HG02571 (cell line): ENCODE data around the gene CERS3.
"Not testable (repeated sequence)": the region's sequence is repeated elsewhere in the genome, so short reads cannot be mapped to it uniquely, and the experiment has no call there.

Source experiments
- ATAC-seq: cut with Tn5 transposase; IDR thresholded peaks from one replicate; pipeline ENCODE4 v1.9.1; 2021; ENCODE audit warnings: mild to moderate bottlenecking, moderate library complexity; ENCODE audit not compliant: unreplicated experiment

The CERS3 gene

GRCh38 chr15:100468285-100468684 is 60.5 kb downstream of the CERS3 start:
- no peak for ATAC-seq

DNA sequence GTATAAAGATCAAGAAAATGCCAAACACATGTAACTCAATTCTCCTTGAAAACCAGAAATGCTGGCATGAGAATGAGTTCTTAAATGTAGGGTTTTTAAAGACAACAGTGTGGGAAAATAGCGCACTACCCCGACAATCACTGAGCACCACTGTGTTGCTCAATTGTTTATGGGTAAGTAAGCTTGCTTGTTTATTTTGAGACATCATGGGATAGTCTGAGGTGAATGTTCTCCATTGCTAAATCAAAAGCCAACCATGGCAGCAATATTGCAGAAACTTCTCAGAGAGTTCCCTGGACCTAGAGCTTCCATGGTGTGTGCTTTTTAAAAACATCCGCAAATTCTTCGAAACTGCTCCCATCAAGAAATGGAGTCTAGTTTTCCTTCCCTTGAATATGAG is 62.7 kb downstream of the CERS3 start:
- no peak for ATAC-seq

GRCh38 chr15:100464888-100465287 is 63.9 kb downstream of the CERS3 start:
- no peak for ATAC-seq

GRCh38 chr15:100464256-100464655 is 64.5 kb downstream of the CERS3 start:
- ATAC-seq = no peak

DNA sequence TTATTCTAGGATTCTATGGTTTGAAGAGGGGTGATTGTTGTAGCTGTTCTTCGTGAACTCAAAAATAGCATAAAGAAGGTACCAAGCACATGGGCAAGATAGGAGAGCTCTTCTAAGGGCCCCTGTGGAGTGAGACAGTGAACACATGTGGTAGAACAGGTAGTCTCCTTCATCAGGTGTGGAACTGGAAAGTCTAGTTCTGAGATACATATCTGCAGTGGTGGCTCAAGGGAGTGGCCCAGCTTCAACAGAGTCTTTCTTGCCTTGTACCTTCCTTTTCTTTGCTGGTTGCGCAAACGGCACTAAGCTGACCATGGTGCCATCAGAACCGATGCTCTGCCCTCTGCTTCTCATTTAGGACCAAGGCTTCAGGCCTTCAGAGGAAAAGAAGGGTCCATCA is 65.2 kb downstream of the CERS3 start:
- ATAC-seq = no peak

GRCh38 chr15:100461049-100461448 is 67.7 kb downstream of the CERS3 start:
- no peak for ATAC-seq

DNA sequence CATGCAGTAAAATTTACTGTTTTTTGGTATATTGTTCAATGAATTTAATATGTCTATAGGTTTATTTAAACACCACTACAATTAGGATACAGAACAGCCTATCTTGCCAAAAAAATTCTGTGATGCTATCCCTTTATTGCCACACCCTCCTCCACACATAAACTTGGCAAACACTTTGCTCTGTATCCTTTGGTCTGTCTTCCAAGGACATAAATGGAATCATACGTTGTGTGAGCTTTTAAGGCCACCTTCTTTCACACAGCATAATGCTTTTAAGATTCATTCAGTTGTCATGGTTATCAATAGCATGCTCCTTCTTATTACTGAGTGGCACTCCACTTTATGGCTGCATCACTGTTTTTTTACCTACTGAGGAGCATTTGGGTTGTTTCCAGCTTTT is 71.5 kb downstream of the CERS3 start:
- no peak for ATAC-seq

- no peak for ATAC-seq
Observed at GRCh38 chr15:100454148-100454547, 74.6 kb downstream of the CERS3 start.

GRCh38 chr15:100448481-100448880 is 80.3 kb downstream of the CERS3 start:
- no peak for ATAC-seq

DNA sequence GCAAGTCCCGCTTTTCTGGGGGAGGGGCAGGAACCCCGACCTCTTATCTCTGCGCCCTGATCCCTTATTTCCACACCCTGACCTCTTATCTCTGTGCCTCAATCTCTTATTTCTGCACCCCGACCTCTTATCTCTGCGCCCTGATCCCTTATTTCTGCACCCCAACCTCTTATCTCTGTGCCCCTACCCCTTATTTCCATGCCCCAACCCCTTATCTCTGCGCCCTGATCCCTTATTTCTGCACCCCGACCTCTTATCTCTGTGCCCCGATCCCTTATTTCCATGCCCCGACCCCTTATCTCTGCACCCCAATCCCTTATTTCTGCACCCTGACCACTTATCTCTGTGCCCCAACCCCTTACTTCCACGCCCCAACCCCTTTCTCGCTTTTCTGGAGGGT is 87.7 kb downstream of the CERS3 start:
- not testable (repeated sequence) for ATAC-seq

GRCh38 chr15:100439514-100439913 is 89.2 kb downstream of the CERS3 start:
- ATAC-seq = no peak

DNA sequence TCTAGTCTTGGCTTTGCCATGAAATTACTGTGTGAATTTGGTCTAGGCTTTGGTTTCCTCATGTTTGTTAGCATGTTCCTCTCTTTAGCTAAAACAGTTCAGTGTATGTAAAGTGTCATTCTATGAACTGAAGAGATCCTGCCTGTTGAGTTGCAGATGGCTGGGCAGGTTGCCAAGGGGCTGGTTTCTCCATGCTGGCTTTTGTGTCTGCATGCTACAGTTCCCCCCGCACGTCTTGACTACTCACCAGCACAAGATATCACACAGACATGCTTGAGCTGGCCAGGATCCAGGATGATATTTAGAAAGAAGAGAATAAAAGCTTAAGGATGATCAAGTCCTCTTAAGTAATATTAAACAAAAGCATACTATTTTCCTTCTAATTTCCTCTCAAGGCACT is 90.2 kb downstream of the CERS3 start:
- no peak for ATAC-seq

- ATAC-seq = no peak
Observed at GRCh38 chr15:100437261-100437660, 91.5 kb downstream of the CERS3 start.

DNA sequence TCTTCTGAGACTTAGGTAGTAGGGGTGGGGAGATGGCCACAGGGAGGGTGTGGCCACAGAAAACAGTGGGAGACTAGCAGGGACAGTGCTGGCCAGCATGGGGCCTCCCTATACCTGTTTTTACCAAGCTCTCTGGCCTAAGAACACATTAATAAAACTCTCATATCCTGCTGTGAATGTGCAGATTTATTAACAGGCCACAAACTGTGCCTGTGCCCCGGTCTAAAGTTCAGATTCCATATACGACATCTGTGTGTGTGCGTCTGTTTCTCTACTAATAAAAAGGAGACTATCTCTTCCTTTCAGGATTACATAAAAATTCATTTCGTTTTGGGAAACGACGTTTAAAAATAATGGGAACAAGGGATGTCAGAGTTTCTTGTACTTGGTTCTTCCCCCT is 94.2 kb downstream of the CERS3 start:
- no peak for ATAC-seq

GRCh38 chr15:100434038-100434437 is 94.7 kb downstream of the CERS3 start:
- ATAC-seq = no peak

DNA sequence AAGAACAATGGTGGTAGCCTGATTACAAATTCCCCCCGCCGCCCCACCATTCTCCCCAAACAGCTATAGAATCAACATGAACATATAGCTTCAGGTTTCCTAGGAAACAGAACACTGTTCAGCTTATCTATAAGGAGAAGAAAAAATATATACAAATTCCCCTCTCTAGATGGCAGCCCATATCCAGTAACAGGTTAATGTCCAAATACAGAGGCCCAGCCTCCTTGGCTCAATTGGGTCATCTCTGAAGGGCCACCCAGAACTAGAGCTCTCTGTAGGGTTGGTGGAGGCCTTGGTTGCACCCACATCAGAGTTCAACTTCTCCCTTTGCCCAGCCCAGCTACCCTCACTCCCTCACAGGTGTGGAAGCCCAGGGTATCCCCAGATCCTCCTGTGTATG is 95.4 kb downstream of the CERS3 start:
- no peak for ATAC-seq

DNA sequence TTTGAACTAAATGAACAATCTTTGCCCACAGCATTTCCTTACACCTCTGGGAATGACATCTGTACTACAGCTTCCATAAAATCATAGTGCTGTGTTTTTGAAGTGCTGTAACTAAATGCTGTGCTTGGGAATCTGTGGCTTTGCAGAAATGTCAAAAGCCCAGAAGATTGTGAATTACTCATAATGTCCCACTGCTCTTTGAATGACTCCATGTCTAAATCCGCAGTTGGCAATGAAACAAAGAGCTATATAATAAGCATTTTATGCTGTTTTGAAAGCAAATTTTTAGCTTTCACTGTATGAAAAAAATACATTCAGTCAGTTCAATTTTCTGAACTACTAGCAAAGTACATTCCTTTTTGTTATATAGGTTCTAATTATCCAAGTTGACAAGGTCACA is 98.3 kb downstream of the CERS3 start:
- ATAC-seq = no peak

GRCh38 chr15:100429116-100429728 is 99.5 kb downstream of the CERS3 start:
- ATAC-seq = no peak

DNA sequence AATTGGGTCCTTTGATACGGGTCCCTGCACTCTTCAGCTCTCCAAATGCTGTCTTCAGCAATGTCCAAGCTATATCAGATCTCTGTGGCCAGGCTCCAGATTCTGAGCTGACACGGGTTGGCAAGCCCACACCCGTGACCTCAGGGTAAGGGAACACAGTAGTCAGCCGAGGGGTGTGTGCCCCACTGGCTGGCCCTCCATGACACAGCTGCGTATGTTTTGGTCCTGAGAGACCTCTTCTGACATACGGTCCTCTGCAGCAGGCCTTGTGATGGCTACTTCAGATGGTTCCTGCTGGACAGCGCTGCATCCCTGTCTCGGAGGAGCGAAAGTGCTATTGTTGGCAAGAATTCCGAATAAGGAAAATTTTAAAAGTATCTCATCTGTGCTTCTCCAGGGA is 101.8 kb downstream of the CERS3 start:
- no peak for ATAC-seq

DNA sequence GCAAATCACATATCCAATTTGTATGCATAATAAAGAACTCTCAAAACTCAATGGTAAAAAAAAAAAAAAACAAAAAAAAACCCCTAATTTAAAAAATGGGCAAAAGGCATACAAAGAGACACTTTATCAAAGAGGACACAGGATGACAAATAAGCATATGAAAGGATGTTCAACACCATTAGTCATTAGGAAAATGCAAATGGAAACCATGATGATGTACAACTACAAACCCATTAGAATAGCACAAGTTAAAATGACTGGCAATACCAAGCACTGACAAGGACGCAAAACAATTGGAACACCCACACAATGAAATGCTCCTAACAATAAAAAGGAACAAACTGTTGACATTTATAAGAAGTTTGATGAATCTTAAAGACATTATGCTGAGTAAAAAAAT is 123.6 kb downstream of the CERS3 start:
- ATAC-seq = no peak

- no peak for ATAC-seq
Observed at GRCh38 chr15:100400996-100401395, 127.8 kb downstream of the CERS3 start.

- ATAC-seq = no peak
Observed at GRCh38 chr15:100394736-100395440, 133.9 kb downstream of the CERS3 start.

GRCh38 chr15:100393008-100393407 is 135.7 kb downstream of the CERS3 start:
- no peak for ATAC-seq
